ENCODE results near the gene AKAP13.

GRCh38 chr15:85658816-85659215 is 278.4 kb downstream of the AKAP13 start:
- TF ChIP-seq, protein P1, sequence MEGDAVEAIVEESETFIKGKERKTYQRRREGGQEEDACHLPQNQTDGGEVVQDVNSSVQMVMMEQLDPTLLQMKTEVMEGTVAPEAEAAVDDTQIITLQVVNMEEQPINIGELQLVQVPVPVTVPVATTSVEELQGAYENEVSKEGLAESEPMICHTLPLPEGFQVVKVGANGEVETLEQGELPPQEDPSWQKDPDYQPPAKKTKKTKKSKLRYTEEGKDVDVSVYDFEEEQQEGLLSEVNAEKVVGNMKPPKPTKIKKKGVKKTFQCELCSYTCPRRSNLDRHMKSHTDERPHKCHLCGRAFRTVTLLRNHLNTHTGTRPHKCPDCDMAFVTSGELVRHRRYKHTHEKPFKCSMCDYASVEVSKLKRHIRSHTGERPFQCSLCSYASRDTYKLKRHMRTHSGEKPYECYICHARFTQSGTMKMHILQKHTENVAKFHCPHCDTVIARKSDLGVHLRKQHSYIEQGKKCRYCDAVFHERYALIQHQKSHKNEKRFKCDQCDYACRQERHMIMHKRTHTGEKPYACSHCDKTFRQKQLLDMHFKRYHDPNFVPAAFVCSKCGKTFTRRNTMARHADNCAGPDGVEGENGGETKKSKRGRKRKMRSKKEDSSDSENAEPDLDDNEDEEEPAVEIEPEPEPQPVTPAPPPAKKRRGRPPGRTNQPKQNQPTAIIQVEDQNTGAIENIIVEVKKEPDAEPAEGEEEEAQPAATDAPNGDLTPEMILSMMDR (IDR thresholded peaks at IDR 0.05; ENCODE audit: insufficient read depth, low read length, poor library complexity, severe bottlenecking), result no peak
- TF ChIP-seq EZH2phosphoT487 (conservative IDR thresholded peaks at IDR 0.05; ENCODE audit: low read length), result no peak

All from SU-DHL-6 (cell line).